Measurements from ENCODE around the gene CRB2.

Gene CRB2

GRCh38 chr9:123424131-123424530 lies 68.1 kb downstream of the CRB2 start:
- TF ChIP-seq, protein P1, sequence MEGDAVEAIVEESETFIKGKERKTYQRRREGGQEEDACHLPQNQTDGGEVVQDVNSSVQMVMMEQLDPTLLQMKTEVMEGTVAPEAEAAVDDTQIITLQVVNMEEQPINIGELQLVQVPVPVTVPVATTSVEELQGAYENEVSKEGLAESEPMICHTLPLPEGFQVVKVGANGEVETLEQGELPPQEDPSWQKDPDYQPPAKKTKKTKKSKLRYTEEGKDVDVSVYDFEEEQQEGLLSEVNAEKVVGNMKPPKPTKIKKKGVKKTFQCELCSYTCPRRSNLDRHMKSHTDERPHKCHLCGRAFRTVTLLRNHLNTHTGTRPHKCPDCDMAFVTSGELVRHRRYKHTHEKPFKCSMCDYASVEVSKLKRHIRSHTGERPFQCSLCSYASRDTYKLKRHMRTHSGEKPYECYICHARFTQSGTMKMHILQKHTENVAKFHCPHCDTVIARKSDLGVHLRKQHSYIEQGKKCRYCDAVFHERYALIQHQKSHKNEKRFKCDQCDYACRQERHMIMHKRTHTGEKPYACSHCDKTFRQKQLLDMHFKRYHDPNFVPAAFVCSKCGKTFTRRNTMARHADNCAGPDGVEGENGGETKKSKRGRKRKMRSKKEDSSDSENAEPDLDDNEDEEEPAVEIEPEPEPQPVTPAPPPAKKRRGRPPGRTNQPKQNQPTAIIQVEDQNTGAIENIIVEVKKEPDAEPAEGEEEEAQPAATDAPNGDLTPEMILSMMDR (IDR thresholded peaks at IDR 0.05; ENCODE audit: low read depth, low read length, missing control alignments), result no peak
- in situ Hi-C loops (cut with HindIII; ENCODE audit: low sequenced_read_pairs), result no loop called here
- no peak overlapping the region for H3K4me3 ChIP-seq (ENCODE audit: low read depth, low read length)
- DNase-seq (ENCODE audit: low read depth), result no peak

DNA sequence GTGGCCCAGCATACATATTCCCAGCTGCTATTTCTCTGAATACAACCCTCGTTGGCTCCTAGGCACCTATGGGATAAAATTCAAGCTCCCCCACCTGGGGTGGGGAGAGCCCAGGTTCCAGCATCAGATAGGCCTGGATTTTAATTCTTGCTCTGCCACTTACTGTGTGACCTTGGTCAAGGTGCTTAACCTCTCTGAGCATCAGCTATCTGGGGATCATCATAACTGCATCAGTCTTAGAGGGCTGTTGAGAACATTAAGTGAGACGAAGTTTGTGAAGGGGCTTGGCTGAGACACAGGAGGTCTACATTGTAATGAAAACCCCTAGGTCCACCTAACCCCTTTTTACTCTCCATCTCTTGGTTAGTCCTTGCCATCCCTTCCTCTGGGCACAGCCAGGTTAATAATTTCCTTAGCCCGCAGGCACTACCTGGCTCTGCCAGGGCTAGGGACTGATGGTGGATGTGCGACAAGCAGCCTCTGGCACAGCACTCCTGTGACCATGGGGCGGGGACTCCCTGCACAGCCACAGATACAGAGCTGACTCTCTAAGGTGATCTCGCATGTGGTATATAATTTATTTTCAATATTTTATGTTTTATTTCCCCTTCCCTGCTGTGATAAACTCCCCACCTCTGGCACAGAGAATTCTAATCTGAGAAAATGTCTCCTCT lies 68.7 kb downstream of the CRB2 start:
- TF ChIP-seq, protein P1 (IDR thresholded peaks at IDR 0.05; ENCODE audit: low read depth, low read length, missing control alignments), result no peak
- H3K4me3 ChIP-seq (ENCODE audit: low read depth, low read length), result no peak overlapping the region
- in situ Hi-C loops (cut with HindIII; ENCODE audit: low sequenced_read_pairs), result no loop called here
- DNase-seq (ENCODE audit: low read depth), result no peak

- no peak for DNase-seq (ENCODE audit: low read depth)
- in situ Hi-C loops (cut with HindIII; ENCODE audit: low sequenced_read_pairs), result no loop called here
- TF ChIP-seq, protein P1 (IDR thresholded peaks at IDR 0.05; ENCODE audit: low read depth, low read length, missing control alignments), result no peak
- H3K4me3 ChIP-seq (ENCODE audit: low read depth, low read length), result no peak overlapping the region
Measured at GRCh38 chr9:123425261-123425821, 69.3 kb downstream of the CRB2 start.

DNA sequence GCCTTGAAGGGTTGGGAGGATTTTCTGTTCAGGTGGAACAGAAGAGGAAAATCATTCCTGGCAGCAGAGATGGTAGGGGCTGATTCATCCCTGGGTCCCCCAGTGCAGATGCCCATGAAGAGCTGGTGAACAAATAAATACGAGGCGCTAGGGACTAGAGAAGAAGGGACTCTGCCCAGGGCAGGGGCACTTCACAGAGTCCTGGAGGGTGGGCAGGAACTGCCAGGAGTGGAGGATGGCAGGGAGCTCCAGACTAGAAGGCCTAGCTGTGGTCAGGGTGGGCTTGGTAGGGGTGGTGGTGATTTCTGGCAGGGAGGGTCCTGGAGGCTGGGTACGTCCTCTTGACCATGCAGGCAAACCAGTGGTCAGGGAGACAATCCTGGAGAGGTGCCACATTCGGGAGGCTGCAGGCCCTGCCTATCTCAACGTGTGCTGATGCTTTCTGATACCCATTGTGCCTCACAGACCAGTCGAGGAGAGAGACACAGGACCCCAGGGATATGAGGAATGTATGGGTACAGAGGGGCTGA lies 69.9 kb downstream of the CRB2 start:
- TF ChIP-seq, protein P1 (IDR thresholded peaks at IDR 0.05; ENCODE audit: low read depth, low read length, missing control alignments), result no peak
- no peak overlapping the region for H3K4me3 ChIP-seq (ENCODE audit: low read depth, low read length)
- DNase-seq (ENCODE audit: low read depth), result no peak
- in situ Hi-C loops (cut with HindIII; ENCODE audit: low sequenced_read_pairs), result no loop called here

DNA sequence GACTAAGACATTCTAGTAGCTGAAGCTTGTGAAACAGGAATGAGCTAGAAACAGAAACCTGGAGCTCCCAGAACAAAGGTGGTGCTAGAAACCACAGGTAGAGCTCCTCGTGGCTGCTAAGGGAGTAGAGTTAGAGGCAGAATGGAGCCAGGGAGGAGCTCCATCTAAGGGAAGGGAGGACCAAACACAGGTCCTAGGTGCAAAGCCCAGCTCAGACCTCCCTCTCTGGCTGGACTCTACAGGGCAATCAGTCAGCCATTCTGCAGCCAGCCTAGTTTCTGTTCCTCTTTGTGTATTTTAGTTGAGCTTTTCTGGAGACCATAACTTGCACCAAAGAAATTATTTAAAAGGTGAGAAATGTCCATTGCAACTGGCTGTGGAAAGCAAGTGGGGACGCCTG lies 70.4 kb downstream of the CRB2 start:
- DNase-seq (ENCODE audit: low read depth), result no peak
- TF ChIP-seq, protein P1 (IDR thresholded peaks at IDR 0.05; ENCODE audit: low read depth, low read length, missing control alignments), result no peak
- H3K4me3 ChIP-seq (ENCODE audit: low read depth, low read length), result no peak overlapping the region
- in situ Hi-C loops (cut with HindIII; ENCODE audit: low sequenced_read_pairs), result no loop called here
